NT2/D1 (cell line): Measurements from ENCODE around the gene SEC23A.
"Not testable (repeated sequence)": the region's sequence is repeated elsewhere in the genome, so short reads cannot be mapped to it uniquely, and the experiment has no call there.

Experiments
- DNase-seq: peaks from one replicate; pipeline ENCODE4 v3.0.0-alpha.2; 2011; ENCODE audit warnings: low read depth, low spot score
- H3K27me3 ChIP-seq: 2 replicates; pipeline ENCODE4 v1.6.0; 2011; ENCODE audit warnings: mild to moderate bottlenecking; ENCODE audit not compliant: insufficient read length, insufficient read depth
- H3K36me3 ChIP-seq: 2 replicates; pipeline ENCODE4 v1.6.1; 2011; ENCODE audit warnings: mild to moderate bottlenecking, low read length, mixed read lengths; ENCODE audit not compliant: insufficient read depth, insufficient read length
- H3K4me1 ChIP-seq: 2 replicates; pipeline ENCODE4 v1.5.1; 2011; ENCODE audit not compliant: insufficient read depth, insufficient read length
- H3K4me3 ChIP-seq: 2 replicates; pipeline ENCODE4 v1.5.1; 2011; ENCODE audit warnings: low read depth; ENCODE audit not compliant: insufficient read length
- H3K9ac ChIP-seq: 2 replicates; pipeline ENCODE4 v1.6.0; 2011; ENCODE audit warnings: low read depth; ENCODE audit not compliant: insufficient read length
- H3K9me3 ChIP-seq: 2 replicates; pipeline ENCODE4 v1.5.1; 2011; ENCODE audit warnings: mild to moderate bottlenecking, low read length; ENCODE audit not compliant: insufficient read depth
- SUZ12 ChIP-seq: IDR thresholded peaks from 2 replicates; pipeline ENCODE4 v1.6.1; 2011; ENCODE audit not compliant: insufficient read length, insufficient read depth; ENCODE audit errors: extremely low read depth
- YY1 ChIP-seq: IDR thresholded peaks from 2 replicates; pipeline ENCODE4 v1.6.1; 2011; ENCODE audit not compliant: insufficient read length, insufficient read depth
- ZNF274 ChIP-seq: IDR thresholded peaks from 2 replicates; pipeline ENCODE4 v1.6.1; 2011; ENCODE audit warnings: mild to moderate bottlenecking, low read depth, low read length

The SEC23A gene

GRCh38 chr14:39085933-39086332, 17.1 kb downstream of the SEC23A start:
- H3K27me3 ChIP-seq = no peaks in the 10 kb centered on the region
- peaks cover 63% of the 10 kb centered on the region for H3K36me3 ChIP-seq
- no peak overlapping the region for H3K9ac ChIP-seq
- H3K4me3 ChIP-seq = no peak overlapping the region
- no peaks in the 10 kb centered on the region for H3K9me3 ChIP-seq
- no peak for DNase-seq
- TF ChIP-seq SUZ12 (no peak), ZNF274 (no peak), YY1 (no peak)
- no peaks in the 10 kb centered on the region for H3K4me1 ChIP-seq

GRCh38 chr14:39083127-39083526, 19.9 kb downstream of the SEC23A start:
- peaks cover 50% of the 10 kb centered on the region for H3K36me3 ChIP-seq
- no peaks in the 10 kb centered on the region for H3K27me3 ChIP-seq
- no peak overlapping the region for H3K9ac ChIP-seq
- DNase-seq = no peak
- no peak overlapping the region for H3K4me3 ChIP-seq
- TF ChIP-seq ZNF274 = no peak
- TF ChIP-seq YY1 = no peak
- no peaks in the 10 kb centered on the region for H3K9me3 ChIP-seq
- H3K4me1 ChIP-seq = no peaks in the 10 kb centered on the region

- Histone ChIP-seq H3K36me3 (peaks cover 39% of the 10 kb centered on the region), H3K9me3 (no peaks in the 10 kb centered on the region), H3K4me3 (no peak overlapping the region), H3K4me1 (no peaks in the 10 kb centered on the region), H3K27me3 (no peaks in the 10 kb centered on the region), H3K9ac (no peak overlapping the region)
- no peak for DNase-seq
- TF ChIP-seq SUZ12 = no peak
- TF ChIP-seq ZNF274 = no peak
- TF ChIP-seq YY1 = no peak
Observed at GRCh38 chr14:39080886-39081285, 22.1 kb downstream of the SEC23A start.

- TF ChIP-seq ZNF274 (no peak), YY1 (no peak), SUZ12 (no peak)
- no peak overlapping the region for H3K4me3 ChIP-seq
- H3K36me3 ChIP-seq = peaks cover 48% of the 10 kb centered on the region
- H3K27me3 ChIP-seq = no peaks in the 10 kb centered on the region
- no peak overlapping the region for H3K9ac ChIP-seq
- no peak for DNase-seq
- no peaks in the 10 kb centered on the region for H3K9me3 ChIP-seq
- no peaks in the 10 kb centered on the region for H3K4me1 ChIP-seq
Observed at GRCh38 chr14:39071096-39071495, 31.9 kb downstream of the SEC23A start.

- DNase-seq = no peak
- H3K36me3 ChIP-seq = peaks cover 49% of the 10 kb centered on the region
- H3K4me3 ChIP-seq = no peak overlapping the region
- H3K9me3 ChIP-seq = no peaks in the 10 kb centered on the region
- H3K27me3 ChIP-seq = no peaks in the 10 kb centered on the region
- H3K4me1 ChIP-seq = no peaks in the 10 kb centered on the region
- no peak overlapping the region for H3K9ac ChIP-seq
- TF ChIP-seq ZNF274 = no peak
- TF ChIP-seq YY1 = no peak
- TF ChIP-seq SUZ12 = no peak
Observed at GRCh38 chr14:39069923-39070322, 33.1 kb downstream of the SEC23A start.

GRCh38 chr14:39069169-39069805, 33.7 kb downstream of the SEC23A start:
- not testable (repeated sequence) for DNase-seq, H3K9ac ChIP-seq, H3K4me3 ChIP-seq, H3K4me1 ChIP-seq, H3K27me3 ChIP-seq, H3K9me3 ChIP-seq
- H3K36me3 ChIP-seq = peaks cover 52% of the 10 kb centered on the region

GRCh38 chr14:39060818-39061437, 42.1 kb downstream of the SEC23A start:
- H3K36me3 ChIP-seq = peaks cover 38% of the 10 kb centered on the region
- peaks cover 16% of the 10 kb centered on the region; the same call in 1 of the 2 replicates for H3K9me3 ChIP-seq
- no peaks in the 10 kb centered on the region for H3K27me3 ChIP-seq
- no peaks in the 10 kb centered on the region for H3K4me1 ChIP-seq
- no peak overlapping the region for H3K4me3 ChIP-seq
- TF ChIP-seq ZNF274 (no peak), YY1 (no peak), SUZ12 (no peak)
- H3K9ac ChIP-seq = no peak overlapping the region
- no peak for DNase-seq
